ENCODE data around the gene TADA2A. TPM values are rescaled to one million over a fixed set of nuclear protein-coding genes. Genes with fewer than 3 reads are reported as not detected.
"Not testable (repeated sequence)": the region's sequence is repeated elsewhere in the genome, so short reads cannot be mapped to it uniquely, and the experiment has no call there.

Gene TADA2A
- total RNA-seq, 1 donor from 2014 or later = 14.5 TPM

DNA sequence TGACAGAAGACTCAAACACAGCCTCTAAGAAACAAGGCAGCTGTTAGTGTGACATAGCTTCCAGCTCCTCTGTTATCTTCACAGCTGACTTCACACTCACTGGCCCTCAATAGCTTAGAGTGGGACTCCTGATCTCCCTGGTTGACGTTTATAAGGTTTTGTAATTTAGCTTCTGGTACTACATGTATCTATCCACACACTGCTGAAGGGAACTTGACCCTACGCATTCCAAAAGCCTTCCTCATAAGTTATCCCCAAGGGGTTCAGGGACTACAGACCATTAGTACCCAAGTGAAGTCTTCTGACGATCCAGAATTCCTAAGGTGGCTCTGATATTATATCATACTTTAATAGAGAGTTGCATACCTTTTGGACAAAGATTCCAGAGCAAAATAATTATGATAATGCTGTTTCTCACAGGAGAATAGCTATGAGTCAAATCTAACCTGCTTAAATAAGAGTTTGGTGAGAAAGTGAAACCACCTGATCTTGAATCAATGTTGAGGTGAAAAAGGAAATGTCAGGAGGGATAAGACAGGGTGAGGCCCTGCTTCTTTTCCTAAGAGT is 14.6 kb upstream of the TADA2A start:
- H3K4me3 ChIP-seq (ENCODE audit: low read depth, low read length) = no peak overlapping the region
- no peaks in the 10 kb centered on the region for H3K27me3 ChIP-seq (ENCODE audit: control insufficient read depth, insufficient read depth, low read length)
- no peaks in the 10 kb centered on the region for H3K36me3 ChIP-seq (ENCODE audit: control insufficient read depth, insufficient read depth, low read length)
- peak; percentile 45 for DNase-seq (ENCODE audit: low read depth)
- TF ChIP-seq CTCF (IDR thresholded peaks at IDR 0.05; ENCODE audit: insufficient read depth, low read length, poor library complexity, severe bottlenecking) = no peak

DNA sequence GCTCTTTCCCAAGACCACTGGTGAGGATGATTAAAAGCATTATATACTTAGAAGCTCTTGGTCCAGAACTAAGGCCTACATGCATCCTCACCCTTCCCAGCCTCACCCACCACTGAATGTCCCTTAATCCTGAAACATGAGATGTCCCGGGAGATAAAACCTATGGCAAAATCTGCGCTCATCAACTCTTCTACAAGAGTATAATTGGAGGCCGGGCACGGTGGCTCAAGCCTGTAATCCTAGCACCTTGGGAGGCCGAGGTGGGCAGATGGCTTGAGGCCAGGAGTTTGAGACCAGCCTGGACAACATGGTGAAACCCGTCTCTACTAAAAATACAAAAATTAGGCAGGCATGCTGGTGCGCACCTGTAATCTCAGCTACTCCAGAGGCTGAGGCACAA is 13.3 kb upstream of the TADA2A start:
- no peaks in the 10 kb centered on the region for H3K27me3 ChIP-seq (ENCODE audit: control insufficient read depth, insufficient read depth, low read length)
- no peak for DNase-seq (ENCODE audit: low read depth)
- H3K36me3 ChIP-seq (ENCODE audit: control insufficient read depth, insufficient read depth, low read length) = no peaks in the 10 kb centered on the region
- no peak for TF ChIP-seq CTCF (IDR thresholded peaks at IDR 0.05; ENCODE audit: insufficient read depth, low read length, poor library complexity, severe bottlenecking)
- H3K4me3 ChIP-seq (ENCODE audit: low read depth, low read length) = no peak overlapping the region

DNA sequence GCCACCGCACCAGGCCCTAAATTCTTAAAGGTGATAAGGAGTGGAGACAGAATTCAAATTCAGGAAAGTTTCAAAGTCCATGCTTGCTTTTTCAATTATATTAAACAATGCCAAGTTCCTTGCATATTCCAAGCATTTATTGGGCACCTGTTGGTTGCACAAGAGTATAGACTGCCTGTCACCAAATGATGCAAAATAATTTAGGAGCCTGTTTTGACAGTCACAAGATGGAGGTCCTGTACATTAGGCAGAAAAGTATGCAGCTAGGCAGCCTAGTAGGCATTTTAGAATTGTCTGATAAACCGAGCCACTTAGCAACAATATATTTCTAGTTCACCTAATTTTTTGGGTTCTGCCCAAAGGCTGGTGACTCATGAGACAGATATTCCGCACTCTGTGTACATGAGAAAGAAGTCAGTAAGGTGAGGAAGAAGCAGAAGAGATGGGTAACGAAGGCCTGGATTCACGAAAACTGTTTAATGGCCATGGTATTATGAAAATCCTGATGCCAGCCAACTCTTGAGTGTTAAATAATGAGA is 7.4 kb upstream of the TADA2A start:
- H3K4me3 ChIP-seq (ENCODE audit: low read depth, low read length) = no peak overlapping the region
- no peaks in the 10 kb centered on the region for H3K36me3 ChIP-seq (ENCODE audit: control insufficient read depth, insufficient read depth, low read length)
- TF ChIP-seq CTCF (IDR thresholded peaks at IDR 0.05; ENCODE audit: insufficient read depth, low read length, poor library complexity, severe bottlenecking) = no peak
- no peaks in the 10 kb centered on the region for H3K27me3 ChIP-seq (ENCODE audit: control insufficient read depth, insufficient read depth, low read length)
- no peak for DNase-seq (ENCODE audit: low read depth)

- TF ChIP-seq CTCF (IDR thresholded peaks at IDR 0.05; ENCODE audit: insufficient read depth, low read length, poor library complexity, severe bottlenecking) = no peak
- Histone ChIP-seq H3K36me3 (ENCODE audit: control insufficient read depth, insufficient read depth, low read length) (no peaks in the 10 kb centered on the region), H3K4me3 (ENCODE audit: low read depth, low read length) (no peak overlapping the region), H3K27me3 (ENCODE audit: control insufficient read depth, insufficient read depth, low read length) (no peaks in the 10 kb centered on the region)
- DNase-seq (ENCODE audit: low read depth) = no peak
Observed at GRCh38 chr17:37400505-37400904, 6.2 kb upstream of the TADA2A start.

DNA sequence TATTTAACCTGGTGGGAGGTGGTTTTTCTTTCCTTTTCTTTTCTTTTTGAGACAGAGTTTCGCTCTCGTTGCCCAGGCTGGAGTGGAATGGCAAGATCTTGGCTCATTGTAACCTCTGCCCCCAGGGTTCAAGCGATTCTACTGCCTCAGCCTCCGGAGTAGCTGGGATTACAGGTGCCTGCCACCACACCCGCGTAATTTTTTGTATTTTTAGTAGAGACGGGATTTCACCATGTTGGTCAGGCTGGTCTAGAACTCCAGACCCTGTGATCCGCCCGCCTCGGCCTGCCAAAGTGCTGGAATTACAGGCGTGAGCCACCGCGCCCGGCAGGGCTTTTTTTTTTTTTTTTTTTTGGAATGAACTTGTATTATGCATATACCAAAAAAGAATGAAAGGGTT is 1.2 kb upstream of the TADA2A start:
- not testable (repeated sequence) for DNase-seq (ENCODE audit: low read depth); H3K36me3 ChIP-seq (ENCODE audit: control insufficient read depth, insufficient read depth, low read length); H3K27me3 ChIP-seq (ENCODE audit: control insufficient read depth, insufficient read depth, low read length)
- H3K4me3 ChIP-seq (ENCODE audit: low read depth, low read length) = peak overlapping the region; percentile 89

- Histone ChIP-seq H3K36me3 (ENCODE audit: control insufficient read depth, insufficient read depth, low read length) (no peaks in the 10 kb centered on the region), H3K27me3 (ENCODE audit: control insufficient read depth, insufficient read depth, low read length) (no peaks in the 10 kb centered on the region), H3K4me3 (ENCODE audit: low read depth, low read length) (peak overlapping the region; percentile 89)
- no peak for DNase-seq (ENCODE audit: low read depth)
- TF ChIP-seq CTCF (IDR thresholded peaks at IDR 0.05; ENCODE audit: insufficient read depth, low read length, poor library complexity, severe bottlenecking) = no peak
Observed at GRCh38 chr17:37405955-37406634, 591 bp upstream of the TADA2A start.

- not testable (repeated sequence) for H3K4me3 ChIP-seq (ENCODE audit: low read depth, low read length); H3K27me3 ChIP-seq (ENCODE audit: control insufficient read depth, insufficient read depth, low read length); DNase-seq (ENCODE audit: low read depth); H3K36me3 ChIP-seq (ENCODE audit: control insufficient read depth, insufficient read depth, low read length)
Observed at GRCh38 chr17:37408145-37408479, 1.4 kb downstream of the TADA2A start.
